Sigmoid colon (tissue), 7 donors: ENCODE measurements around the gene CCSER1. TPM values are rescaled to one million over a fixed set of nuclear protein-coding genes. Genes with fewer than 3 reads are reported as not detected.

Experiments
- DNase-seq: peaks from one replicate; pipeline ENCODE4 v3.0.0-alpha.2; 2019
- H3K27ac ChIP-seq, 4 donors: fragments of 200-600 bp; sonication (generic); one replicate each; pipeline ENCODE4 v1.5.1; 2016 to 2019; ENCODE audit warnings: mild to moderate bottlenecking in 1 of 4
- H3K27me3 ChIP-seq, 3 donors: fragments of 200-600 bp; sonication (generic); one replicate each; pipeline ENCODE4 v1.5.1; 2019; ENCODE audit warnings: mild to moderate bottlenecking in 1 of 3
- H3K36me3 ChIP-seq, 4 donors: fragments of 200-600 bp; sonication (generic); one replicate each; pipeline ENCODE4 v1.5.1; 2016 to 2019
- H3K4me1 ChIP-seq, 4 donors: fragments of 200-600 bp; sonication (generic); one replicate each; pipeline ENCODE4 v1.5.1; 2017 to 2019
- H3K4me3 ChIP-seq, 4 donors: fragments of 200-600 bp; sonication (generic); one replicate each; pipeline ENCODE4 v1.5.1; 2017 to 2019; ENCODE audit warnings: mild to moderate bottlenecking in 2 of 4, moderate library complexity in 1 of 4
- H3K9me3 ChIP-seq, 4 donors: fragments of 200-600 bp in 3 of 4; sonication (generic) in 3 of 4; one replicate each; pipeline versions ENCODE4 v1.5.1 to v1.6.1; 2013 to 2019
- CTCF ChIP-seq, 4 experiments: fragments of 450-650 bp in 3 of 4; fragments of 200-600 bp in 1 of 4; IDR thresholded peaks; one replicate each; pipeline ENCODE4 v1.5.1; 2016 to 2019; ENCODE audit warnings: antibody characterized with exemption in 4 of 4, mild to moderate bottlenecking in 3 of 4, moderate library complexity in 2 of 4
- EP300 ChIP-seq, 4 donors: sonication (generic); formaldehyde crosslinking; IDR thresholded peaks; one replicate each; pipeline ENCODE4 v1.6.1; 2017; ENCODE audit warnings: antibody characterized with exemption in 4 of 4
- POLR2A ChIP-seq, 2 donors: fragments of 450-650 bp; IDR thresholded peaks; one replicate each; pipeline ENCODE4 v1.6.1; 2016; ENCODE audit warnings: antibody characterized with exemption in 2 of 2, mild to moderate bottlenecking in 2 of 2, moderate library complexity in 2 of 2
- POLR2AphosphoS5 ChIP-seq, 4 donors: sonication (generic); formaldehyde crosslinking; IDR thresholded peaks; one replicate each; pipeline ENCODE4 v1.6.1; 2017; ENCODE audit warnings: antibody characterized with exemption in 4 of 4
- WGBS, 2 donors: extraction: QIAGEN DNeasy Blood & Tissue Kit; methylation state at CpG; one replicate each; pipeline ENCODE4 v1.1.7; 2013; 5-methylcytosine and 5-hydroxymethylcytosine counted together
- intact Hi-C: fragments of 100-400 bp; cut with DNase I; formaldehyde crosslinking; loops from one replicate; pipeline ENCODE4 v1.15.1; 2023
- polyA plus RNA-seq, 3 donors: library from polyadenylated mRNA; stranded (reverse); fragments of 200-250 nt; gene quantifications; one replicate each; pipeline ENCODE4 v1.2.3, GENCODE V29; 2013
- total RNA-seq, 4 donors: library from RNA; depleted of rRNA; stranded (reverse); fragments of >200 nt; gene quantifications; one replicate each; pipeline ENCODE4 v1.1.0, GENCODE V29; 2016
- donor health status: healthy with polysubstance abuse.
- donor health status: Bipolar disorder and iron deficiency.
- donor health status: healthy.

The CCSER1 gene
- total and polyA plus RNA-seq, 7 donors, result 1.6 to 7.2 (median 4.2) TPM

- TF ChIP-seq POLR2A (IDR thresholded peaks at IDR 0.05) (no peak), CTCF (IDR thresholded peaks at IDR 0.05) (no peak), EP300 (IDR thresholded peaks at IDR 0.05) (no peak), POLR2AphosphoS5 (IDR thresholded peaks at IDR 0.05) (no peak)
Measured at GRCh38 chr4:90598741-90599140, 471.5 kb downstream of the CCSER1 start.

GRCh38 chr4:90602726-90603125 is 475.5 kb downstream of the CCSER1 start:
- H3K9me3 ChIP-seq, result no peaks in the 10 kb centered on the region
- no peaks in the 10 kb centered on the region for H3K4me1 ChIP-seq
- H3K27ac ChIP-seq, result no peak overlapping the region
- no peaks in the 10 kb centered on the region for H3K27me3 ChIP-seq
- no peak for TF ChIP-seq CTCF (IDR thresholded peaks at IDR 0.05)
- no peak for TF ChIP-seq POLR2AphosphoS5 (IDR thresholded peaks at IDR 0.05)
- no peak for TF ChIP-seq EP300 (IDR thresholded peaks at IDR 0.05)
- TF ChIP-seq POLR2A (IDR thresholded peaks at IDR 0.05), result no peak
- no peaks in the 10 kb centered on the region for H3K36me3 ChIP-seq
- no peak overlapping the region for H3K4me3 ChIP-seq
- 82 to 89% methylated on average over 4 of the region's 4 CpGs for WGBS, 2 donors
- intact Hi-C loops, result no loop called here
- no peak for DNase-seq

More at GRCh38 chr4:90598741-90599140, 471.5 kb downstream of the CCSER1 start:
- no peak for DNase-seq
- no peaks in the 10 kb centered on the region for H3K27me3 ChIP-seq
- intact Hi-C loops, result no loop called here
- no peaks in the 10 kb centered on the region for H3K4me1 ChIP-seq
- no peaks in the 10 kb centered on the region for H3K36me3 ChIP-seq
- WGBS, 2 donors, result 81 to 88% methylated on average over 2 of the region's 2 CpGs
- no peak overlapping the region for H3K27ac ChIP-seq
- H3K9me3 ChIP-seq, result no peaks in the 10 kb centered on the region
- no peak overlapping the region for H3K4me3 ChIP-seq

- H3K27me3 ChIP-seq, result no peaks in the 10 kb centered on the region
- 84 to 91% methylated on average over 2 of the region's 2 CpGs for WGBS, 2 donors
- no peaks in the 10 kb centered on the region for H3K36me3 ChIP-seq
- no peaks in the 10 kb centered on the region for H3K9me3 ChIP-seq
- H3K27ac ChIP-seq, result no peak overlapping the region
- intact Hi-C loops, result no loop called here
- H3K4me3 ChIP-seq, result no peak overlapping the region
- no peak for DNase-seq
- H3K4me1 ChIP-seq, result no peaks in the 10 kb centered on the region
- TF ChIP-seq EP300 (IDR thresholded peaks at IDR 0.05) (no peak), POLR2A (IDR thresholded peaks at IDR 0.05) (no peak), CTCF (IDR thresholded peaks at IDR 0.05) (no peak), POLR2AphosphoS5 (IDR thresholded peaks at IDR 0.05) (no peak)
Measured at GRCh38 chr4:90603540-90603939, 476.3 kb downstream of the CCSER1 start.

GRCh38 chr4:90606781-90607180 is 479.6 kb downstream of the CCSER1 start:
- no peak overlapping the region for H3K4me3 ChIP-seq
- H3K27me3 ChIP-seq, result no peaks in the 10 kb centered on the region
- no peaks in the 10 kb centered on the region for H3K9me3 ChIP-seq
- intact Hi-C loops, result no loop called here
- TF ChIP-seq EP300 (IDR thresholded peaks at IDR 0.05) (no peak), POLR2AphosphoS5 (IDR thresholded peaks at IDR 0.05) (no peak), CTCF (IDR thresholded peaks at IDR 0.05) (no peak), POLR2A (IDR thresholded peaks at IDR 0.05) (no peak)
- H3K27ac ChIP-seq, result no peak overlapping the region
- DNase-seq, result no peak
- H3K4me1 ChIP-seq, result no peaks in the 10 kb centered on the region
- WGBS, 2 donors, result 93 to 96% methylated on average over 1 of the region's 1 CpG
- H3K36me3 ChIP-seq, result no peaks in the 10 kb centered on the region

GRCh38 chr4:90614371-90614770 is 487.2 kb downstream of the CCSER1 start:
- intact Hi-C loops, result no loop called here
- WGBS, 2 donors, result 75 to 80% methylated on average over 2 of the region's 2 CpGs

More at GRCh38 chr4:90614371-90614770, 487.2 kb downstream of the CCSER1 start:
- no peak overlapping the region for H3K4me3 ChIP-seq
- no peaks in the 10 kb centered on the region for H3K36me3 ChIP-seq
- H3K9me3 ChIP-seq, result no peaks in the 10 kb centered on the region
- no peaks in the 10 kb centered on the region for H3K27me3 ChIP-seq
- no peak overlapping the region for H3K27ac ChIP-seq
- no peak for DNase-seq
- H3K4me1 ChIP-seq, result no peaks in the 10 kb centered on the region
- TF ChIP-seq POLR2A (IDR thresholded peaks at IDR 0.05) (no peak), EP300 (IDR thresholded peaks at IDR 0.05) (no peak), POLR2AphosphoS5 (IDR thresholded peaks at IDR 0.05) (no peak), CTCF (IDR thresholded peaks at IDR 0.05) (no peak)
